Measurements from ENCODE around the gene ADORA2A.

GRCh38 chr22:24400034-24400725 is 27.2 kb upstream of the ADORA2A start:
- TF ChIP-seq CTCF (IDR thresholded peaks at IDR 0.05; ENCODE audit: low read depth, low read length, poor library complexity, severe bottlenecking) (no peak), EZH2phosphoT487 (IDR thresholded peaks at IDR 0.05; ENCODE audit: borderline replicate concordance, low read length) (no peak)
